GM12878 (cell line): ENCODE measurements around the gene HMCN2.

Experiments
- ATF2 ChIP-seq: IDR thresholded peaks from 2 replicates; pipeline ENCODE4 v1.6.1; 2012; ENCODE audit warnings: low read length, inconsistent platforms
- CTCF ChIP-seq, 3 experiments: IDR thresholded peaks in 2 of 3; conservative IDR thresholded peaks in 1 of 3; 2 replicates each; pipeline ENCODE4 v1.5.1; 2011; ENCODE audit warnings: low read depth in 3 of 3, low read length in 3 of 3, mild to moderate bottlenecking in 3 of 3, control low read depth in 2 of 3, moderate library complexity in 2 of 3, inconsistent platforms in 1 of 3, mixed read lengths in 1 of 3; ENCODE audit not compliant: control insufficient read depth in 2 of 3, insufficient read depth in 1 of 3; ENCODE audit errors: extremely low read depth in 1 of 3
- EED ChIP-seq: sonication (generic); IDR thresholded peaks from 2 replicates; pipeline ENCODE4 v1.6.1; 2016; ENCODE audit warnings: antibody characterized with exemption, low read depth
- JUNB ChIP-seq: IDR thresholded peaks from 2 replicates; pipeline ENCODE4 v1.6.1; 2016; ENCODE audit warnings: antibody characterized with exemption, mild to moderate bottlenecking
- JUND ChIP-seq: IDR thresholded peaks from 2 replicates; pipeline ENCODE4 v1.6.1; 2012; ENCODE audit warnings: low read depth, mild to moderate bottlenecking, low read length, improper control_type of control experiment, moderate library complexity
- MEF2A ChIP-seq: IDR thresholded peaks from 2 replicates; pipeline ENCODE4 v1.6.1; 2011; ENCODE audit warnings: low read depth, mild to moderate bottlenecking, low read length, moderate library complexity; ENCODE audit not compliant: insufficient read depth
- MYC ChIP-seq: IDR thresholded peaks from 2 replicates; pipeline ENCODE4 v1.6.1; 2011; ENCODE audit warnings: mild to moderate bottlenecking, low read length, moderate library complexity, inconsistent platforms; ENCODE audit not compliant: insufficient read depth, insufficient replicate concordance, insufficient read length, severe bottlenecking
- NFYB ChIP-seq: IDR thresholded peaks from 2 replicates; pipeline ENCODE4 v1.6.1; 2011; ENCODE audit warnings: low read depth, mild to moderate bottlenecking, low read length, improper control_type of control experiment, moderate library complexity; ENCODE audit not compliant: insufficient read depth
- POLR2AphosphoS5 ChIP-seq: IDR thresholded peaks from 2 replicates; pipeline ENCODE4 v1.6.1; 2011; ENCODE audit warnings: mild to moderate bottlenecking, low read length, inconsistent platforms
- RCOR1 ChIP-seq: conservative IDR thresholded peaks from 2 replicates; pipeline ENCODE4 v1.6.1; 2012; ENCODE audit warnings: low read depth, low read length, improper control_type of control experiment
- SIX5 ChIP-seq: IDR thresholded peaks from 2 replicates; pipeline ENCODE4 v1.6.1; 2011; ENCODE audit warnings: mild to moderate bottlenecking, low read depth, low read length, moderate library complexity; ENCODE audit not compliant: severe bottlenecking
- SP1 ChIP-seq: IDR thresholded peaks from one replicate; pipeline ENCODE4 v1.6.1; 2011; ENCODE audit warnings: low read depth, low read length
- YY1 ChIP-seq: IDR thresholded peaks from 2 replicates; pipeline ENCODE4 v1.6.1; 2011; ENCODE audit warnings: low read depth, mild to moderate bottlenecking, low read length
- ZNF384 ChIP-seq: IDR thresholded peaks from 2 replicates; pipeline ENCODE4 v1.6.1; 2012; ENCODE audit warnings: low read depth, mild to moderate bottlenecking, low read length, improper control_type of control experiment, borderline replicate concordance

GRCh38 chr9:130330202-130330862 is 64.8 kb downstream of the HMCN2 start:
- TF ChIP-seq SIX5 (no peak), JUNB (no peak), NFYB (no peak), EED (no peak), CTCF (IDR thresholded peaks at IDR 0.05 in 2 of 3, conservative IDR thresholded peaks at IDR 0.05 in 1 of 3; ENCODE audit: control insufficient read depth in 2 of 3, extremely low read depth in 1 of 3, insufficient read depth in 1 of 3, low read depth in 3 of 3, low read length in 3 of 3) (no peak), MEF2A (no peak), RCOR1 (no peak), MYC (no peak), JUND (no peak), SP1 (no peak), POLR2AphosphoS5 (no peak), YY1 (no peak), ATF2 (no peak), ZNF384 (no peak)
